ENCODE results near the gene RAD51B. TPM values are rescaled to one million over a fixed set of nuclear protein-coding genes. Genes with fewer than 3 reads are reported as not detected.
"Not testable (repeated sequence)": the region's sequence is repeated elsewhere in the genome, so short reads cannot be mapped to it uniquely, and the experiment has no call there.

RAD51B gene
- total RNA-seq, 4 donors from 2014 or later, result 19.6 to 39.7 (median 25.4) TPM

GRCh38 chr14:68094752-68095151 is 275.2 kb downstream of the RAD51B start:
- DNase-seq (ENCODE audit: low spot score in 2 of 2), result no peak
- Histone ChIP-seq H3K27ac (no peak overlapping the region), H3K27me3 (no peaks in the 10 kb centered on the region), H3K4me3 (no peak overlapping the region), H3K36me3 (no peaks in the 10 kb centered on the region), H3K4me1 (no peaks in the 10 kb centered on the region), H3K9me3 (no peaks in the 10 kb centered on the region)
- WGBS, result 57% methylated on average over 1 of the region's 1 CpG
- TF ChIP-seq POLR2AphosphoS5 (IDR thresholded peaks at IDR 0.05) (no peak), EP300 (IDR thresholded peaks at IDR 0.05) (no peak), POLR2A (IDR thresholded peaks at IDR 0.05) (no peak), CTCF (IDR thresholded peaks at IDR 0.05) (no peak)

GRCh38 chr14:68097727-68098126 is 278.1 kb downstream of the RAD51B start:
- Histone ChIP-seq H3K4me3 (no peak overlapping the region), H3K27ac (no peak overlapping the region), H3K27me3 (no peaks in the 10 kb centered on the region), H3K9me3 (peaks cover 11% of the 10 kb centered on the region), H3K36me3 (no peaks in the 10 kb centered on the region), H3K4me1 (no peaks in the 10 kb centered on the region)
- TF ChIP-seq EP300 (IDR thresholded peaks at IDR 0.05) (no peak), POLR2AphosphoS5 (IDR thresholded peaks at IDR 0.05) (no peak), CTCF (IDR thresholded peaks at IDR 0.05) (no peak), POLR2A (IDR thresholded peaks at IDR 0.05) (no peak)
- 83% methylated on average over 3 of the region's 3 CpGs for WGBS
- no peak for DNase-seq (ENCODE audit: low spot score in 2 of 2)

- peaks cover 2% of the 10 kb centered on the region for H3K4me1 ChIP-seq
- no peaks in the 10 kb centered on the region for H3K27me3 ChIP-seq
- H3K27ac ChIP-seq, result peak overlapping the region; percentile 10
- no peak for DNase-seq (ENCODE audit: low spot score in 2 of 2)
- TF ChIP-seq EP300 (IDR thresholded peaks at IDR 0.05), result no peak
- H3K36me3 ChIP-seq, result no peaks in the 10 kb centered on the region
- H3K4me3 ChIP-seq, result no peak overlapping the region
- WGBS, result 80% methylated on average over 2 of the region's 2 CpGs
- H3K9me3 ChIP-seq, result peaks cover 11% of the 10 kb centered on the region
Measured at GRCh38 chr14:68098834-68099233, 279.3 kb downstream of the RAD51B start.

- DNase-seq (ENCODE audit: low spot score in 2 of 2), result no peak
- H3K9me3 ChIP-seq, result peaks cover 11% of the 10 kb centered on the region
- H3K4me1 ChIP-seq, result peaks cover 10% of the 10 kb centered on the region
- TF ChIP-seq POLR2AphosphoS5 (IDR thresholded peaks at IDR 0.05) (no peak), POLR2A (IDR thresholded peaks at IDR 0.05) (no peak), EP300 (IDR thresholded peaks at IDR 0.05) (no peak), CTCF (IDR thresholded peaks at IDR 0.05) (no peak)
- WGBS, result 69% methylated on average over 5 of the region's 5 CpGs
- H3K4me3 ChIP-seq, result no peak overlapping the region
- H3K27ac ChIP-seq, result peak overlapping the region; percentile 10
- H3K36me3 ChIP-seq, result no peaks in the 10 kb centered on the region
- H3K27me3 ChIP-seq, result no peaks in the 10 kb centered on the region
Measured at GRCh38 chr14:68099495-68100045, 280.0 kb downstream of the RAD51B start.

GRCh38 chr14:68101715-68102301 is 282.2 kb downstream of the RAD51B start:
- Histone ChIP-seq H3K4me1 (peaks cover 30% of the 10 kb centered on the region), H3K9me3 (peaks cover 11% of the 10 kb centered on the region)
- not testable (repeated sequence) for H3K27me3 ChIP-seq; H3K27ac ChIP-seq; DNase-seq (ENCODE audit: low spot score in 2 of 2); H3K4me3 ChIP-seq; H3K36me3 ChIP-seq
- 100% methylated on average over 1 of the region's 3 CpGs for WGBS

GRCh38 chr14:68103853-68104252 is 284.3 kb downstream of the RAD51B start:
- DNase-seq (ENCODE audit: low spot score in 2 of 2), result no peak
- H3K27me3 ChIP-seq, result no peaks in the 10 kb centered on the region
- peaks cover 11% of the 10 kb centered on the region for H3K9me3 ChIP-seq
- 60% methylated on average over 3 of the region's 3 CpGs for WGBS
- no peaks in the 10 kb centered on the region for H3K36me3 ChIP-seq
- no peak for TF ChIP-seq POLR2A (IDR thresholded peaks at IDR 0.05)
- no peak for TF ChIP-seq EP300 (IDR thresholded peaks at IDR 0.05)
- no peak for TF ChIP-seq POLR2AphosphoS5 (IDR thresholded peaks at IDR 0.05)
- no peak for TF ChIP-seq CTCF (IDR thresholded peaks at IDR 0.05)
- peaks cover 32% of the 10 kb centered on the region for H3K4me1 ChIP-seq
- H3K27ac ChIP-seq, result peak overlapping the region; percentile 66
- H3K4me3 ChIP-seq, result no peak overlapping the region
